GM06990 (cell line): ENCODE data around the gene ZNF213.

Experiments
- DNase-seq: peaks from one replicate; pipeline ENCODE4 v3.0.0-alpha.2; 2011; ENCODE audit not compliant: insufficient read length; ENCODE audit errors: extremely low read depth
- H3K27me3 ChIP-seq: replicated peaks from 2 replicates; pipeline ENCODE4 v1.6.0; 2011; ENCODE audit warnings: low read length; ENCODE audit not compliant: control insufficient read depth, insufficient read depth
- H3K36me3 ChIP-seq: 2 replicates; pipeline ENCODE4 v1.5.1; 2011; ENCODE audit warnings: low read length; ENCODE audit not compliant: control insufficient read depth, insufficient read depth
- H3K4me3 ChIP-seq: replicated peaks from 2 replicates; pipeline ENCODE4 v1.5.1; 2011; ENCODE audit warnings: low read depth, mild to moderate bottlenecking, control low read depth, low read length
- TF ChIP-seq, protein P1 (sequence below): IDR thresholded peaks from 2 replicates; pipeline ENCODE4 v1.5.1; 2011; ENCODE audit warnings: low read length, control low read depth, mild to moderate bottlenecking, inconsistent platforms; ENCODE audit not compliant: insufficient read depth, poor library complexity, severe bottlenecking

ZNF213 gene, protein sequence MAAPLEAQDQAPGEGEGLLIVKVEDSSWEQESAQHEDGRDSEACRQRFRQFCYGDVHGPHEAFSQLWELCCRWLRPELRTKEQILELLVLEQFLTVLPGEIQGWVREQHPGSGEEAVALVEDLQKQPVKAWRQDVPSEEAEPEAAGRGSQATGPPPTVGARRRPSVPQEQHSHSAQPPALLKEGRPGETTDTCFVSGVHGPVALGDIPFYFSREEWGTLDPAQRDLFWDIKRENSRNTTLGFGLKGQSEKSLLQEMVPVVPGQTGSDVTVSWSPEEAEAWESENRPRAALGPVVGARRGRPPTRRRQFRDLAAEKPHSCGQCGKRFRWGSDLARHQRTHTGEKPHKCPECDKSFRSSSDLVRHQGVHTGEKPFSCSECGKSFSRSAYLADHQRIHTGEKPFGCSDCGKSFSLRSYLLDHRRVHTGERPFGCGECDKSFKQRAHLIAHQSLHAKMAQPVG

DNA sequence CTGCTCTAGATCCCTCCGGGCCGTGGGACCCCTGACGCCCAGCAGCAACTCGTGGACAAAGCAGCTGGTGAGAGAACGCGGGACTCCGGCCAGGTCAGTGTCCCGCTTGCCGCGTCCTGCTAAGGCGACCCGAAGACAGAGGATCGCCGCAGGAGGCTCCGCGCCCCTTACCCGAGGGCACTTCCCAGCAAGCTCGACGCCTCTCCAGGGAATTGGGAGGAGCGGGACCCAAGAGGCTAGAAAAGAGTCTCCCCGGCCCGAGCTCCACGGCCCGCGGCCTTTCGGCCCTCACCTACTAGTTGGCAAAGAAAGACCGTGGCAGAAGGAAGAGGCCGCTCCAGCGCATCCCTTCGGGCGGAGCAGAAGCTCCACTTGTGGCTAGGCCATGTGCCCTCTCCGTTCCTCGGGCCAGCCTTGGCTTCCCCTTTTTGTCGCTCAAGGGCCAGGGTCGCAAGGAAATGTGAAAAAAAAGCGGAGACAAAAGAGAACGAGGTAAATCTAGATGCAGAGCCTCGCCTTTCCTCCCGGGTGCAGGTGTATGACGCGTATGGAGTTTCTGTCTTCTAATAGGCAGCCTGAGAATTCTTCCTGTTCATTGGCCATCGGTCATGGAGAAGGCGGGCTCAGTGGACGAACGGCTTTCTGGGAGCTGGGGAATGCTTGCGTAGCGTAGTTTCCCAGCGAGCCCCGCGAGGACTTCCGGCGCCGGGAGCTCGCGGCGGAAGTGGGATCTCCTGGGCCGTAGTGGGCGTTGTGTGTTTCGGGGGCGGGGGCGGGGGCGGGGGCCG is at the start of gene ZNF213:
Gene ZNF213, plus strand, starts transcription at position 692 of the 788 bp plus-strand sequence. CDS start 2,252 bp downstream, outside the sequence.
- TF ChIP-seq, protein P1, sequence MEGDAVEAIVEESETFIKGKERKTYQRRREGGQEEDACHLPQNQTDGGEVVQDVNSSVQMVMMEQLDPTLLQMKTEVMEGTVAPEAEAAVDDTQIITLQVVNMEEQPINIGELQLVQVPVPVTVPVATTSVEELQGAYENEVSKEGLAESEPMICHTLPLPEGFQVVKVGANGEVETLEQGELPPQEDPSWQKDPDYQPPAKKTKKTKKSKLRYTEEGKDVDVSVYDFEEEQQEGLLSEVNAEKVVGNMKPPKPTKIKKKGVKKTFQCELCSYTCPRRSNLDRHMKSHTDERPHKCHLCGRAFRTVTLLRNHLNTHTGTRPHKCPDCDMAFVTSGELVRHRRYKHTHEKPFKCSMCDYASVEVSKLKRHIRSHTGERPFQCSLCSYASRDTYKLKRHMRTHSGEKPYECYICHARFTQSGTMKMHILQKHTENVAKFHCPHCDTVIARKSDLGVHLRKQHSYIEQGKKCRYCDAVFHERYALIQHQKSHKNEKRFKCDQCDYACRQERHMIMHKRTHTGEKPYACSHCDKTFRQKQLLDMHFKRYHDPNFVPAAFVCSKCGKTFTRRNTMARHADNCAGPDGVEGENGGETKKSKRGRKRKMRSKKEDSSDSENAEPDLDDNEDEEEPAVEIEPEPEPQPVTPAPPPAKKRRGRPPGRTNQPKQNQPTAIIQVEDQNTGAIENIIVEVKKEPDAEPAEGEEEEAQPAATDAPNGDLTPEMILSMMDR, result no peak
- H3K27me3 ChIP-seq, result no peaks in the 10 kb centered on the region
- peak within 1 kb of the TSS; percentile 100 for H3K4me3 ChIP-seq
- peaks cover 4% of the 10 kb centered on the region for H3K36me3 ChIP-seq
- DNase-seq, result peak; percentile 93

DNA sequence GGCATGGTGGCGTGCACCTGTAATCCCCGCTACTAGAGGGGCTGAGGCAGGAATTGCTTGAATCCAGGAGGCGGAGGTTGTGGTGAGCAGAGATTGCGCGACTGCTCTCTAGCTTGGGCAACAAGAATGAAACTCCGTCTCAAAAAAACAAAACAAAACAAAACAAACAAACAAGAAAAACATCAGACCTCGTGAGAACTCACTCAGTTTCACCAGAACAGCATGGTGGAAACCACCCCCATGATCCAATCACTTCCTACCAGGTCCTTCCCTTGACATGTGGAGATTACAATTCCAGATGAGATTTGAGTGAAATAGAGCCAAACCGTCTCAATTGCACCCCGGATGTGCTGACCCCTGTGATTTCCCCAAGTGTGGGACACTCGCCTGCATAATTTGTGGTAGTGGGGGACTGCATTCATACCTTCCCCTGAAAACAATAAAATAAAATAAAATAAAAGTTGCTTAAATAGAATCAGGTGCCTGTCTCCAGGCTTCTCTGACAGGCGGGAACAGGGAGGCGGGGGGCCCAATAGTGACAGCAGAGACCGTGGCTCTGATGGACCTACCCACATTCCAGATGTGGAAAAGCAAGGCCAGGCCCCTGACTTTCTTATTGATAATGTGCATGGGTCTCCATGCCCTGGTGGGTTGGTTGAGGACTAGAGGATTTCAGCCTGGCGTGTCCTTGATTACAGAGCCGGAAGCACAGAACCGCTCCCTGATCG is 48.8 kb upstream of the ZNF213 start:
- DNase-seq, result no peak
- TF ChIP-seq, protein P1, result no peak
- Histone ChIP-seq H3K36me3 (no peaks in the 10 kb centered on the region), H3K27me3 (no peaks in the 10 kb centered on the region), H3K4me3 (no peak overlapping the region)

DNA sequence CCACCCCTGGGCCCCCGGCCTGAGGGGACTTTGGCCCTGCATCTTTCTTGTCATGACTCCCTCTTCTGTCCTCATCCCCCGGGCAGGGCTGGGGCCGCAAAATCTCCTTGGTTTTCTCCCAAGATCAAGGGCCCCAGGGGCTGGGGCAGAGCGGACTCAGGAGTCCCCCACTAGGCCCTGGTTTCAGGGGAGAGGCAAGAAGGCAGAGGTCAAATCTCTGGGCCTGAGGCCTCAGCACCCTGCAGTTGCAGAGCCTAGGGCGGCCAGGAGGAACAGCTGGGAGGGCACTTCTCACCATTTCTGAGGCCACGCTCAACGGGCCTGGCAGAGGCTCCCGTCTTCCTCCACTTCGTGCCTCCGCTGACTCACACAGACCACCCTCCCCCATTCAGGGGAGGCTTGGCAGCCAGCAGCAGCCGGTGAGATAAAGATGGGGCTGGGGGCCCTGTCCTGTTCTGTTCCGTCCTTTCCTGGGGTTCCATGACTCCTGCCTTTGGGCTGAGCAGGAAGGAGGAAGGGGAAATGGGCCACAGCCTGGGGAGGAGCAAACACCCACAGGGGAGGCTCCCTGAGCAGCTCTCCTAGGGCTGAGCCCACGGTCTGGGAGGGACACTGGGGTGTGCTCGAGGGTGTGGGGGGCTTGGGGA is 48.1 kb upstream of the ZNF213 start:
- no peak overlapping the region for H3K4me3 ChIP-seq
- no peaks in the 10 kb centered on the region for H3K27me3 ChIP-seq
- no peaks in the 10 kb centered on the region for H3K36me3 ChIP-seq
- TF ChIP-seq, protein P1, result no peak
- DNase-seq, result no peak

DNA sequence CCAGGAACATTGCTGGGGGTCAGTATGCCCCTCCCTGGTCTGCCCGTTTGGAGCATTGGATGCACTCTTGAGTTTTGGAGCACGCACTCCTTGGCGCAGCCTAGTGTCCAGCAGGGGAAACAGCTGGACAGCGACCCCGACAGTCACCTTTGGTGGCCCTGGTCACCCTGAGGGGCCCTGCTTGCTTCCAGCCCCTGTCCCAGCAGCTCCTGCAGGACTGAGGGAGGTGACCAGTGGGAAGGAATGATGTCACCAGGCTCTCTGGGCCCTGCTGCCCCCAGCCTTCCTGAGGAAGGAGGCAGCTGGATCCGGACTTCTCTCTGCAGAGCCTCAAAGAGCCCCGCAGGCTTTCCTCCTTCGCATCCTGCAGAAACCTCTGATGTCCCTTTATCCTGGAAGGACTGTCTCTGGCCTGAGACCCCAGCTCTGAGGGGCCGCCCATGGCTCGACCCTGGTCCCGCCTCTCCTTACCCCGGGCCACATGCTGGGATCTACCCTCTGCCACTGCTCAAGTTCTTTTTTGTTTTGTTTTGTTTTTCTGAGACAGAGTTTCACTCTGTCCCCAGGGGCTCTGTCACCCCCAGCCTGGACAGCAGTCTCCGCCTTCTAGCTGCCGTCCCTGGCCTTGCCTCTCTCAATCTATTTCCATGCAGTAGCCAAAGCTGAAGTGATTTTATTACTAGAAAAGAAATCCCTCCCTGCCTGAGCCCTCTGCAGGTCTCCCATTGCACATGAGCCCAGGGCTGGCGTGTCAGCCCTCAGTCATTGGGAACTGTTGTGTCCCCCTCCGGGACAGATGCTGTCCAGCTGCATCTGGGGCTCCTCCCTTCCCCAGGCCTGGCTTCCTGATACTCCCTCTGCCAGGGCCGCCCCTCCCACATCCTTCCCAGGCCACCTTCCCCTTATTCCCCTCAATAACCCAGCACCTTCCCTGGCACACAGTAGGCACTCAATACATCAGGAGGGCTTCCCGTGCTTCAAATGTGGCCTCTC is 47.3 kb upstream of the ZNF213 start:
- DNase-seq, result no peak
- no peaks in the 10 kb centered on the region for H3K27me3 ChIP-seq
- TF ChIP-seq, protein P1, result peak; percentile 34
- H3K4me3 ChIP-seq, result no peak overlapping the region
- no peaks in the 10 kb centered on the region for H3K36me3 ChIP-seq

DNA sequence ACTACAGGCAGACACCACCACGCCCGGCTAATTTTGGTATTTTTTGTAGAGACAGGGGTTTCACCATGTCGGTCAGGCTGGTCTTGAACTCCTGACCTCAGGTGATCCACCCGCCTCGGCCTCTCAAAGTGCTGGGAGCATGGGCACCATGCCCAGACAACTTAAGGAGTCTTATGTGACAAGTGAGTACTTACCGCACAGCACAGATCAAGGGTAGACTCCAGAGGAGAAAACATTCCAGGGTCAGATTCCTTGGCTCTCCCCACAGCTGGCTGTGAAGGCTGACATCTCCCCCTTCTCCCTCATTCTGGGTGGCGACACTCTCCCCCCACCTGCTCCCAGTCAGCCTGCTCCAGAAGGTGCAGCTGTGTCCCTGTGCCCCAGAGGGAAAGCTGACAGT is 46.4 kb upstream of the ZNF213 start:
- Histone ChIP-seq H3K4me3 (no peak overlapping the region), H3K36me3 (no peaks in the 10 kb centered on the region), H3K27me3 (no peaks in the 10 kb centered on the region)
- TF ChIP-seq, protein P1, result no peak
- DNase-seq, result no peak
